ENCODE measurements around the gene KRT17. TPM values are rescaled to one million over a fixed set of nuclear protein-coding genes. Genes with fewer than 3 reads are reported as not detected.

The KRT17 gene
- total RNA-seq, 1 experiment from 2014 or later = 1.5 TPM

- H3K18ac ChIP-seq (ENCODE audit: insufficient read length, low read depth, low read length) = no peak overlapping the region
- WGBS (ENCODE audit: extremely low coverage, insufficient read length, low lambda C conversion rate) = no CpG with 5 or more reads among the region's 4 CpGs
Observed at GRCh38 chr17:41600318-41600717, 24.1 kb downstream of the KRT17 start.

More at GRCh38 chr17:41600318-41600717, 24.1 kb downstream of the KRT17 start:
- Histone ChIP-seq H3K9ac (ENCODE audit: extremely low read depth, insufficient read length, low read length) (no peak overlapping the region), H3K56ac (ENCODE audit: insufficient read length, low read depth, low read length) (no peak overlapping the region), H2AK5ac (ENCODE audit: insufficient read length, low read length) (no peak overlapping the region), H3K4me2 (ENCODE audit: insufficient read depth, insufficient read length, low read length) (no peak overlapping the region), H2BK12ac (ENCODE audit: insufficient read length, low read depth, low read length) (no peak overlapping the region), H2BK15ac (ENCODE audit: low read depth, low read length) (no peak overlapping the region), H3K4me1 (ENCODE audit: insufficient read depth, low read length) (no peaks in the 10 kb centered on the region), H2BK20ac (ENCODE audit: low read depth, low read length, poor library complexity, severe bottlenecking) (no peak overlapping the region), H2AFZ (ENCODE audit: low read length) (no peak overlapping the region), H4K8ac (replicated peaks; ENCODE audit: insufficient read length, low read depth, low read length) (no peak overlapping the region), H2BK120ac (ENCODE audit: low read depth, low read length, poor library complexity, severe bottlenecking) (no peak overlapping the region), H3T11ph (ENCODE audit: low read length) (no peak overlapping the region), H4K20me1 (ENCODE audit: control insufficient read depth, insufficient read depth, insufficient read length) (no peaks in the 10 kb centered on the region), H3K23ac (ENCODE audit: insufficient read length, low read depth, low read length) (no peak overlapping the region), H3K79me1 (ENCODE audit: insufficient read depth, low read depth, low read length, poor library complexity, severe bottlenecking) (no peaks in the 10 kb centered on the region), H3K9me3 (ENCODE audit: control insufficient read depth, low read depth, low read length) (no peaks in the 10 kb centered on the region), H3K27ac (ENCODE audit: insufficient read length, low read depth, low read length) (no peak overlapping the region), H2BK5ac (ENCODE audit: insufficient read length, low read length) (no peak overlapping the region), H4K5ac (ENCODE audit: insufficient read length, low read depth, low read length) (no peak overlapping the region), H3K23me2 (ENCODE audit: insufficient read length, low read depth, low read length, poor library complexity, severe bottlenecking) (no peaks in the 10 kb centered on the region), H4K91ac (ENCODE audit: insufficient read length, low read depth, low read length) (no peak overlapping the region), H3K79me2 (ENCODE audit: insufficient read depth, low read length) (no peaks in the 10 kb centered on the region), H3K27me3 (ENCODE audit: insufficient read depth, low read length) (no peaks in the 10 kb centered on the region), H3K4ac (ENCODE audit: low read depth, low read length) (no peak overlapping the region), H3K14ac (ENCODE audit: insufficient read depth, low read length) (no peak overlapping the region)
- no peak for TF ChIP-seq CTCF (conservative IDR thresholded peaks at IDR 0.05)
- no peak for DNase-seq
- H3K9me3 Mint-ChIP-seq = 0 out of 5 replicates have a peak, but pooled peaks cover 0 to 3% of the 10 kb centered on the region in 2 experiments
- peaks cover 12% of the 10 kb centered on the region for H3K27me3 Mint-ChIP-seq (ENCODE audit: low read depth)
- peaks cover 0 to 9% of the 10 kb centered on the region in 2 experiments; a peak in 1 of 4 replicates for H3K4me1 Mint-ChIP-seq
- no peak overlapping the region for H3K27ac Mint-ChIP-seq
- H3K4me3 Mint-ChIP-seq = no peak overlapping the region
- no peaks in the 10 kb centered on the region for H3K36me3 Mint-ChIP-seq (ENCODE audit: insufficient read depth in 1 of 3, low read depth in 3 of 3)
